CMK (cell line): ENCODE data around the gene RNF220.
A peak's percentile ranks its signal among the peaks of the same experiment; 100 is the strongest.

Experiments
- DNase-seq: peaks from one replicate; pipeline ENCODE4 v3.0.0-alpha.2; 2010; ENCODE audit warnings: low read depth

The RNF220 gene

DNA sequence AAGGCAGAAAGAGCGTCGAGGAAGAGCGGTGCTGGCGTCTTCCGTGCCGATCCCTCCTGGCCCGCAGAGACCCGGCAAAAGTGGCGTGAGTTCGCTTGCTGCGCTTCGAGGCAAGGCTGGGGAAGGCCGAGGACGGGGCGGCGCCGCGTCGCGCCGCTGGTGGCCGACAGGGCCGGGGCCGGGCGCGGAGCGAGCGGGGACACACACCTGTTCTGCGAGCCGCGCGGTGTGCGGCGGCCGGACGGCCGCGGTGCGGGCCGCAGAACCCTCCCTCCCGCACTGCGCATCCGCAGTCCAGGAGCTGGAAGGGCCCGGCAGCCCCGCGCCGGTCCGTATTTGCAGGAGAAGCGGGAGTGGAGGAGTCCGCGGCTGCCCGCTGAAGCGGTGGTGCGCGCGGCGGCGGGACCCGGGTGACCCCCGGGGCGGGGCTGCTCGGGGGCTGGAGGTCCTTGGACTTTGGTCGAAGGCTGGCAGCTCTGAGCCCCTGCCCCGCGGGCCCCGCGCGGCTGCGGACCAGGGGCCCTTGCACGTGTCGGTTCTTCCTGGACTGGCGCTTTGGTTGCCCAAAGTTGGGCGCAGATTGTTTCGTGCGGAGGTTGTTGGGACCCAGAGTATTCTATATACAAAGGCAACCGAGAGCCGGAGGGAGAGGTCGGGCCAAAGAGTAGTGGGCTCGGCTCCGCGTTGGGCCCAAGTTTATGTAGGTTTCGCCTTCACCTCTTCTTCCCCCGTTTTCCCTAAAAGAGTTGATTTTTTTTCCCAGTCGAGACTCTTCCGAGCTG is 2.6 kb downstream of the RNF220 start:
- no peak for DNase-seq

DNA sequence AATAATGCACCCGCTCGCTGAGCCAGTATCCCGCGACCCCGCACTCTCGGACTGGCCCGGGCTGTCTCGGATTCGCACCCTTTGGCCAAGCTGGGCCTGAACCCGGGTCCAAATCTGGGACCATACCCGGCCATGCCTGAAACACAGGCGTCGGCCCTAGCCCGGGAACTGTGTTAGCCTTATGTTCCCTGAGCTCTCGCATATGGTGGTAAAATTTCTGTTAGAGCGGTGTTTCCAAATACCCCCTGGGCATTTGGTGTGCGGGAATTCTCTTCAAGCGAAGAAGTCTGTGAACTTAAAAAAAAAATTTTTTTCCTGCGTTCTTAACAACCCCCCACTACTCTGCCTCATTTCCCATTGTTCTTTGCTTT is 3.1 kb downstream of the RNF220 start:
- DNase-seq: no peak

DNA sequence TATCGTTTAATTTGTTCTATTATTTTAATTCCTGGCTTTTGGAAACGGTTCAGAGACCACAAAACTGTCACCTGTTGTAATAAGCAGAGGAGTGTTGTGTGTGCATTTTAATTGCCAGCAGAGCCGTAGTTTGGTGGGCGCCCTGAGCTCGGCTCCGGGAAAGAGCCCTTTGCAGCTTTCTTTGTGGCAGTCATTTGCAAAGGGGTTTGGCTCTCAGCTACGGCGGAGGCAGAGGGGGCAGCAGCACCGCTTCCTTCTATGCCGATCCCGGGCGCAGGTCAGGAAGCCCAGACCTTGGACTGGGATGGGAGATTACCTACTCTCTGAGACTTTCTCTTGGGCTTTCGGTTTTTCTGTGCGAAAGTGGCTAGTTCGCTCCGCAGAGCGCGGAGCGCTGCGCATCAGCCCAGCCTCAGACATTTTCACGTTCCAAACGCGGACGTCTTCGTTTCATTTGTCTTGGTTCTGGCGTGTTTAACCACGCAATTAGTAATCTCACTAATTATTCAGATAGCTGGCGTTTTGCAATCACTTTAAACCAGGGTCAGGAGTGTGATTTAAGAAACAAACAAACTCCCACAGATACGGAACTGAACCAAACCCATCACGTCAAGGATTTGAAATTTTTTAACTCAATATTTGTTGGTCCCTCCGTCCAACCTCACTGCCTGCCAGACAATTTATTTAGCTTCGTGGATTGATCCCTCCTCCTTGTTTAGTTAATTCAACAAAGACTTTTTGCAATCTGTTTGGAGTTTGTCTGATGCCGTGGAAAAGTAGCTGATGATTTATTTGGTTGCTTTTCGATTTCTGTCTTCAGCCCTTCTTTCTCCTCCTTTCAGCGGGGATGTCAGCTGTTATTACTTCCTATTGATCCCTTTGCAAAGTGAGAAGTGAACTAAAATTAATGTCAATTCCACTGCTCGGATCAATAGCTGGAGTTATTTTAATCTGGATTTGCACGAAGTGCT is 3.9 kb downstream of the RNF220 start:
- no peak for DNase-seq

DNA sequence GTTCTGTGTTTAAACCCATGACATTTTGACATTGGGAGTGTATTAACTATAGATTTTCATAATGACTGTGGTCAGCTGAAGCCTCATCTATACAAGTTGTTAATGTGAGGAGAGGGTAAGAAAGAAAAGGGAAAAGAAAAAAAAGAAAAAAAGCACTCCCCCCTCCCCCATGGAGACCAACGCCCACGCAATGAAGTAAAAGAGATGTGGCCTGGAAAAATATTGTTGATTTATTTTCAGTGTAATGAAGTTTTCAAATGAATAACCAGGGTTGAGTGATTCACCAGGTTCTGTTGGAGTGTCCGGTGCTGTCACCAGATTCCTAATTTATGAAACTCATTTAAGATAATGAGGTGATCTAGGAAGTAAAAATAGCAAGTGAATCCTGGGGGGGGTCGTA is 4.7 kb downstream of the RNF220 start:
- DNase-seq: no peak

DNA sequence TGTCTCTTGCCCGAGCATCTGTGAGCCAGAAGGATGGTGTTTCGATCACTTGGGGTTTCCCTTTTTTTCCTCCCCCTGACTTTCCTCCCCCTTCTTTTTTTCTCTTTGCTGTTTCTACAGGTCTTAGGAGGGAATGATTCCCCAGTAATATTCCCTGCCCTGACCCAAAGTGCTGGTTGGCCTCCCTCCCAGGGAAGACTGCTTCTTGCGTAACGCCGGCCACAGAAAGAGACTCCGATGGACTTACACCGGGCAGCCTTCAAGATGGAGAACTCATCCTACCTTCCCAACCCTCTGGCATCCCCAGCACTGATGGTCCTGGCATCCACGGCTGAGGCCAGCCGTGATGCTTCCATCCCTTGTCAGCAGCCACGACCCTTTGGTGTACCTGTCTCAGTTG is 6.8 kb downstream of the RNF220 start:
- no peak for DNase-seq

DNA sequence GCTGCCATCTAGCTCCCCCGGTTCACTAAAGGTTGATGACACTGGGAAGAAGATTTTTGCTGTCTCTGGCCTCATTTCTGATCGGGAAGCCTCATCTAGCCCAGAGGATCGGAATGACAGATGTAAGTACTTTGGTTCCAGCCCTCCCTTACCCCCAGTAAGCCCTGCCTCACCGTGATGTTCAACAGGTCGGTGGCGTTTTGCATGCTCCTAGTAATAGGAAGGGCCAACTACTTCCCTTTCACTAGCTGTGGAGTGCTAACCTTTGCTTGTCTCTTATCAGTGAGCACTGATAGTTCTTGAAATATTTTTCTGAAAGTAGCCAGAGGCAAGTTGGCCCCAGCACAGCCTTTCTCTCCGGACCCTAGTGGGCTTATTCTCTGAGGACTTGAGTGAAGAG is 7.5 kb downstream of the RNF220 start:
- DNase-seq: no peak

DNA sequence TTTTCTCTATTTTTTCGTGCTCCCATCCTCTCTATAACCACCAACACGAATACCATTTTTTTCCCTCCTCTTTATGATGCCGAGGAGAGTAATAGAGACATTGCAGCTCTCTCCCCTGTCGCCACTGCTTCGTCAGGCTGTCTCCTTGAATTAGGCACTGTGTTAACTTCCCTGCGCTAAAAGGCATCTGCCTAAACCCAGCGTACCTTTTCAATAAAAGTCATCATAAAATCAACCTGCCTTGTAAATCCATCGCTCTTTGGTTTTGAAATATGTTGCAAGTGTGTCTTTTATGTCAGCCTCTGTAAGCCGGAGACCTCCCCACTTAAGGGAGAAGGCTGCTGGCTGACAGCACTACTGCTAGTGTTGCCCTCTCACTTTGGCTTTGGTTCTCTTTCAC is 8.7 kb downstream of the RNF220 start:
- DNase-seq: no peak

DNA sequence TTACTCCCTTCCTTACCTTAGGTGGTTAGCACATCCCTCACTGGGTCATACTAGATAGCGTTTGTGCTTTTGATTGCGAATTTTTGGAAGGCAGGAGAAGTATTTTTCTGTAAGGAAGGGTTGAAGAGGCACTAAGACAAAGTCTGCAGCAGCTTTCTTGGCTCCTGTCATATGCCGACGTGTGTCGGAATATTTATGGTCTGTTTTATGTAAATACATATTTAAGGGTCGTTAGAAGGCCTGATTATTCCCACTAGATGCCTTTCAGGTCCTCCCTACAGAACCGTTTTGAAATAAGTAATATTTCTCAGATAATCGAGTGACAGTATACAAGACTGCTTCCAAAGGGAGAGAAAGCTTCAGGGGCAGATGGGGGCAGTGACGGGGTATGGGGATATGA is 10.0 kb downstream of the RNF220 start:
- no peak for DNase-seq

DNA sequence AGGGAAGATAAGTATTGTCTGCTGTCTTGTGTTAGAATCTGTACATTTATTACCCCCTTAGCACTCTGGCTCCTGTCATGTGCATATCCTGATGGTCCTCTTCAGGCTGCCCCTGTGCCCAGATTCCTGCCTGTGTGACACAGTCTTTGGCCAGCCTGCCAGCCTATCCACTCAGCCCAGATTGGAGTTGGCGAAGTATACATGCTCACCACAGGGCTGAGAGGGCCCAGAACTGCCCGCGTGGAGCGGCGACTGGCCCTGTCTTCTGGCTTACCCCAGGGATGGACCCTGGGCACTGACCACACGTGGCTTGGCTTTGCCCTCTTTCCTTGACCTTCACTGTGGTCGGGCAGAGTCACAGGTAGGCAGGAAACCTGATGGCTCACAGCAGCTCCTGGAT is 11.4 kb downstream of the RNF220 start:
- no peak for DNase-seq

DNA sequence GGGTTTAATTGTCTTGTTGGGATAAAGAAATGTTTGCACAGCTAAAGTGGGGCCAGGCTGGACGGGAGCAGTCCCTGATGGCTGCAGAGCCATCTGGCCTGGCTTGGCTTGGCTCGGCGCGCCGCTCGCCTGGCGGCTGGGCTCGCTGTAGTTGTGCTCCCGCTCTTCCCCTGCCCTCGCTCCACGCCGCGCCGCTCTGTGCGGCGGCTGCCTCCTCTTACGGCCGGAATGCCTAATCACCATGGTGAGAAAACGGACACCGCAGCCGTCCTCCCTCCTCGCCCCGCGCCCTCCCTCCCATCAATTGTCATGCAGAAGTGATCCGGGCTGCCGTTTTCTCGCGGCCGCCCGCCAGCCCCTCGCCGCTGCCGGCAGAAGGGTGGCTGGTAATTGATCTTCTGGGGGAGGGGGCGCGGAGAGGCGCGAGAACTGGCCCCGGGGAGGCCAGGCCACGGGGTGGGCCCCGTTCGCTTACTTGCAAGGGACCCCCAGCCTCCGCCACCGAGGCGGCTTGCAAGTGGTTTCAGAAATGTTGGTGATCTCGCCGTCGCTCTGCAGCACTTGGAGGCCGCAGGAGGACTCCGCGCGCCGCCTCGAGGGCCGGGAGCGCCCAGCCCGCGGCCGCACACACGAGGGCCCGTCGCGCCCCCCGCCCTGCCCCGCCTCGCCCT is 12.4 kb downstream of the RNF220 start:
- peak; percentile 36 for DNase-seq

DNA sequence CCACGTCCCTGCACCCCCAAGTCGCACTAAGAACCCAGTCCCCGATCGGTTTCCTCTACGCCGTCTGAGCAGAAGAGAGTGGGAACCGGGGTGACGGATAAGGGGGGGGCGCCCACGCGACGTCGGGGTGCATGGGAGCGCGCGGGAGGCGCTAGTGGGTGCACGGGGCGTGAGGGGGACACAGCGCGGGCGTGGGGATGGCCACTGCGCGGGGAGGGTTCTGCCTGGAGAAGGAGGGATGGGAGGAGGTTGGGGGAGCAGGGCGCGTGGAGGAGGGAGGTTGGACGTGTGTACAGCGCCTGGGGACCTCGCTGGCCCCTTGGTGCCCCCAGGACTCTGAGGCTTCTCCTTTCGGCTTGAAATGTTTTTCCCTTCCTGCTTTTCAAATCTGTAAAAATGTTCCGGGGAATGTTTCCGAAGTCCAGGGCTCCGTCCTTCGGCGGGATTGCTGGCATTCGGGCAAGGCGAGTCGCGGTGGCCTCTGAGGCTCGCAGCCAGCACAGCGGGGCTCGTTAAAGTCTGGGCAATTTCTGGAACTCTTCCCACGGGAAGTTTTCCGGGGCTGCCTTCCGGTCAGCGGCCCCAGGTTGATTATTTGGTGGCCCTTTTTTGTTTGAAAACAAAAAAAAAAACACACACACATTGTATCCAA is 13.1 kb downstream of the RNF220 start:
- DNase-seq: no peak

DNA sequence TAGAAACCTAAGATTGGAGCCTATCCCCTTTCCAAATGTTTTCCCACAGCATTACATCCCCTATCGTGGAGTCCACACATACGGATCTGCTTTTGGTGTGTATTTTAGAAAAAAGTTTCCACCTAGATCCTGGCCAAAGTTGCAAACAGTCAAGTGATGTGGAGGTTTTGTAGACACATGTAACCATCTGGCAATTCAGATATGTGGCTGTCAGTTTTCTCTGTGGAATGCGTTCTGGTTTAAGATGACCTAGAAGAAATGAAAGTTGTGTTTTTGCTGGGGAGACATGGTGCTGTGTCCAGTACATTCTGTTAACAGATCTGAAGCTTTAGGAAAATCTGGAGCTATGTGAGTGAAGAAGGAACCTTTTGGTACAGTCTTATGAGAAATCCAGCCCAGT is 14.8 kb downstream of the RNF220 start:
- DNase-seq: no peak

DNA sequence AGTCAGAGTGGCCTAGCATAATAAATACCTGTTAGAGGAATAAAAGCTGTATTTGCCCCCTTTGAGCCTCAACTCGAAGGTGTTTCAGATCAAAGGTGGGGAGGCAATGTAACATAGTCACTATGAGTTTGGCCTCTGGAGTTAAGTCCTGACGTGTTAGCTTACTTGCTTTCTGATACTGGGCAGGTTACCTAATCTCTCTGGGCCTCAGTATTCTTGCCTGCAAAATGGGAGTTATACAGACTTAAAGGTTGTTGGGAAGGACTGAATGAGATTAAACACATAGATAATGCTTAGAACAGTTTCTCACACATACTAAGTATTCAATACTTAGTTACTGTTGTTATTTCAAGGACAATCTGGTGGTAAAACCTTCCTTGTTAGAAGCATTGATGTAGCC is 15.5 kb downstream of the RNF220 start:
- DNase-seq: no peak

DNA sequence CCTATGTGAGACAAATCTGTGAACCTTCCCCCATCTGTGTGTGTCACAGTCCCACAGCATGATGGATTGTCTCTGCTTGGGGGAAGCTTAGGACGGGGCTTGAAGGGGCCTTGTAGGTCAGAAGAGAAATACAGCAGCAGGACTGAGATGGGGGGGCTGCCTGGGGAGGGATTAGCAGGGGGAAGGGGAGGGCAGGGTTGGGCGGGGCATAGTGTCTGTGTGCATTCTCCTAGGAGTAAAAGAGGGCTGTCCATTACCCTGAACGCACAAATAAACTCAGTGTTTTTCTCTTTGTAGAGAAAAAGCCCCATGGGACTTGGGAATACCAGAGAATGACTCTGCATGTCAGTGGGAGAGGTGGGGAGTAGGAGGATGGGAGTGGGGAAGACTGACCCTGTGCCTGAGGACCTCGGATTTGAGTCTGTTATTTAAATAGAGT is 16.4 kb downstream of the RNF220 start:
- DNase-seq: no peak

DNA sequence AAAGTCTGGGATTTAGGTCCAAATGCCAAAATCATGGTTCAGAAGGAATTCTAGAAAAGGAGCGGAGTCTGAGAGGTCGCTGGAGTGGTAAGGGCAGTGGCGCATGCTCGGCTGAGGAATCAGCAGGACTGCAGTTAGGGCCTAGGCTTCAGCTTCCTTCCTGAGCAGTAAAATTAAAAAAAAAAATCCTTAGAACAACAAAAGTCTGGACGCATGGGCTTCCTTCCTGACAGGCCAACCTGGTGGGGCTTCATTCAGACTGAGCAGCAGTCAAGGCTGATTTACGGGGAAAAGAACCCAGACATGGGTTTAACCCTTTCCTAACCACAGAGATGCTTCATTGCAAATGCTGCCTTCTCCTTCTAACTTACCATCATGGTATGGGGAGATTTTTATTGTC is 17.1 kb downstream of the RNF220 start:
- DNase-seq: no peak

DNA sequence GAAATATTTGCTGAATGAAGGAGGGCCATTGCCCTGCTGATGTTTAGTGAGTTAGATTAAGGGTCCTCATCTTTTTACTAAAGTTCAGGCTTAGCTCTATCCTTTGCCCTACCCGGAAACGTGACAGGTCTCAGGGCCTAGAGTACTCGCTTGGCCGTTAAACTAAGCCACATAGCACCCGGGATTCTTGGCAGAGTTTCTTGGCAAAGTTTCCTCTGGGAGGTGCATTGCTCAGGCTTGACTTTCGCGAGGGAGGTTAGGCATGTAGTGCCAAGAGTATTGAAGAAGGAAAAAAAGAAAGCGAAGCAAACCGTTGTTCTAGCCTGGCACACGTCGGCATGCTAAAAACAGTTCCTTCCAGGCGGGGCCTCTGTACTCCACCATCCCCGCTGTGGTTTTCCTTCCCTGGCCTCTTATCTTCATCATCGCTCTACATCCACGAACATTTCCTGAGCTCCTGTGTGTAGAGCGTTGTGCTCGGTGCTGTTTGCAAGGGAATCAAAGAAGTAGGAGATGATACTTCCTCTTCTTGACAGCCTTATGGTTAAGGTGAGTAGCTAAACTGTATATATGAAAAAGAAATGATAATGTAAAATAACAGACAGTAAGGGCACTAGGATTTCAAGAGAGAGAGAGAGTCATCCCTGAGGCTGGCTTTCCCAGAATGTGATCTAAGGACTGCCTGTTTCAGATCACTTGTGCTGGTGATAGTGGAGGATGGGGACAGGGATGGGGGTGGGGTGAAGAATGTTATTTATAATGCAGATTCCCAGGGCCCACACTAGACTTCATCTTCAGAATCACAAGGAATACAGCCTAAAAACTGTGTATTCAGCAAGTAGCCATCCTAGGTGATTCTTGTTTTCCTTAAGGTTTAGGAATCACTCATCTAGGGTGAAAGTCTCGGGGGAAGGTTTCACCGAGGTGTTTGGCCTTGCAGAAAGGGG is 18.8 kb downstream of the RNF220 start:
- DNase-seq: no peak

DNA sequence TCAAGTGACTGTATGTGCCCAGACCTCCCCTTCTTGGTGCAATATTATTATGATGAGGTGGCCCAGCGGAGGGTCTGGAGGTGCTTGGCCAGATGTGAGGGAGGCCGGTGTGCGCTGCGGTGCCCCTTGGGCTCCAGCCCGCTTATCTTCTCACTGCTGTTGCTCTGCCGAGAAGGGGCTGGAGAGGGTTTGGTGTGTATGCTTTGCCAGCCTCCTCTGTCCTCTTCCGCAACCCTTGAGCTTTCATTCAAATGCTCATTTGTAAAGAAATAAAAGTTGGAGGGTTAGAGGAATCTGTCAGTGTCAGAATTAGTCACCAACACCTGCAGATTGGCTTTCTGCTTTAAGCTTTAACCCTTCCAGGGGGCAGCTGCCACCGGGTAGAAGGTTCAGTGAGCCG is 19.7 kb downstream of the RNF220 start:
- DNase-seq: no peak

DNA sequence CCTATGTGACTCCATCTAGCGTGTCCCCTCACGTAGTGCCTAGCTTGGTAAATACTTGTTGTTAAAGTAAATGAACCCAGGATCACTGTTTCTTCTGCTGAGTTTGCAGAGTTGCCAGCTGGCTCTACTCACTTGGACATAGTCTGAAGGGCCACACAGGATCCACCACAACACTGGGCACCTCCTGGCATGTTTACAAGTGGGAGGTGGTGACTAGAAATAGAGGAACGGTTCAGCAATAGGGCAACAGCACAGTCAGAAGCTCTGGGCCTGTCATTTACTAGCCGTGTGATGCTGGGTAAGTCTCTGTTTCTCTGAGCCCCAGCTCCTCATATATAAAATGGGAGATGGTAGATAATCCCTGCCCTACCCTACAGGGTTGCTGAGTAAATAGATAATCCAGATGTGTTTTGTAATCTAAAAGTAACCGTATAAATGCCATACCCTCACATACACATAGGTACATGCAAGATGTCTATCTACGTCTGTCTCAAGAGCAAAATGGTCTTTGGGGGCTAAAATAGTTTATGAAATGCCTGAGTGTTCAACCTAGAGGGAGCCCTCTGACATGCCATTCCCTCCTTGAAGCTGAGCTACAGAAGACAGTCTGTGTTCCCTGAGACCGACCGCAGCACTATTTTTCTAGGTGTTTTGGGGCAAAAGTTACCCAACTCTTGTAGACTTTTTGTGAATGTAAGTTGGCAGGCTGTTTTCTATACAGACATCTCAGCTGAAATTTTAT is 20.5 kb downstream of the RNF220 start:
- DNase-seq: no peak

DNA sequence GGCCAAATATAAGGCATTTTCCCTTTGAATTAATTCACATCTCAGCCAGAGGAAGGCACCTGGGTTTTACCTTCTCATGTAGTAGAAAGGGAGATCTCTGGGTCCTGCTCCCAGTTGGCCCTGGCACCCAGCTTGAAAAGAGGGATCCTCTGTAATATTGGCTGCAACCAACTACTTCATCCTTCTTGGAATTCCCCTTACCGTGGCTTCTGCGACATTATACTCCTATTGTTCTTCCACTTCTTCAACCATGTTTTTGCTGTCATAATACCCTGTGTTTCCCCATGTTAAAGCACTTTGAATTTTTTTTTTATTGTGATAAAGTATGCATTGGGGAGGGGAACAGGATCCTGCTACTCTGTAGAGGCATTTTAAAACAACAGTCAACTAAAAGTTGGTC is 26.8 kb downstream of the RNF220 start:
- DNase-seq: no peak

DNA sequence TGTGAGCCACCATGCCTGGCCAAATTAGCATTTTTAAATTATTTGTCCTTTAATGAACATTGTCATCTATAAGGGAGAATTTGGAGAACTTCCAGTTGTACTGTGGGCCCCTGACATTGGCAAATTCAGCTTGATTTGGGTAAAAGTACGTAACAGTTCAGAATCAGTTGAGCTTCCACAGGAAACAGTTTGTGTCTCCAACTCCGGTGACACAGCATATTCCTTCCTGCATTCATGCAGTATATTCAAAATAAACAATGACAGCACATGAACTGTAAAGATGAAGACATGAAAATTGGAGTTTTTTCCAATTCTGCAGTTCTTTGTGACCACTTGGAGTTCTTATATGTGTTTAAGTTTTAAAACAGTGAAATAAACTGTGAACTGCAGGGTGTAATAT is 28.2 kb downstream of the RNF220 start:
- no peak for DNase-seq
